HepG2 (cell line): ENCODE data around the gene NID1. TPM values are rescaled to one million over a fixed set of nuclear protein-coding genes. Genes with fewer than 3 reads are reported as not detected.

Source experiments
- CC2D1A ChIP-seq: sonication (generic); formaldehyde crosslinking; IDR thresholded peaks from 2 replicates; pipeline ENCODE4 v1.8.1; 2023; ENCODE audit warnings: mild to moderate bottlenecking, missing genetic modification reagents
- DNMT1 ChIP-seq: sonication (generic); formaldehyde crosslinking; IDR thresholded peaks from 2 replicates; pipeline ENCODE4 v1.5.1; 2020; ENCODE audit warnings: mild to moderate bottlenecking, missing genetic modification reagents
- GPN1 ChIP-seq: sonication (generic); formaldehyde crosslinking; IDR thresholded peaks from 2 replicates; pipeline ENCODE4 v1.5.1; 2020; ENCODE audit warnings: missing genetic modification reagents, borderline replicate concordance
- KLF16 ChIP-seq, 2 experiments: sonication (generic) in 1 of 2; formaldehyde crosslinking in 1 of 2; IDR thresholded peaks; 2 replicates each; pipeline versions ENCODE4 v1.6.1 to v1.8.0; 2016 to 2023; ENCODE audit warnings: missing genetic modification reagents in 2 of 2, missing compliant biosample characterization in 1 of 2
- MATR3 ChIP-seq: sonication (generic); formaldehyde crosslinking; IDR thresholded peaks from 2 replicates; pipeline ENCODE4 v1.4.0; 2020; ENCODE audit warnings: missing genetic modification reagents
- NR2F2 ChIP-seq: IDR thresholded peaks from 2 replicates; pipeline ENCODE4 v1.6.1; 2012; ENCODE audit warnings: low read depth, inconsistent platforms, borderline replicate concordance
- NR2F6 ChIP-seq, 2 experiments: IDR thresholded peaks; 2 replicates each; pipeline ENCODE4 v1.6.1; 2016; ENCODE audit warnings: antibody characterized with exemption in 1 of 2, mild to moderate bottlenecking in 1 of 2
- REST ChIP-seq, 2 experiments: IDR thresholded peaks; 2 replicates each; pipeline ENCODE4 v1.6.1; 2011 to 2012; ENCODE audit warnings: low read length in 2 of 2, borderline replicate concordance in 1 of 2, low read depth in 1 of 2, mild to moderate bottlenecking in 1 of 2, moderate library complexity in 1 of 2
- SMAD9 ChIP-seq: sonication (generic); formaldehyde crosslinking; IDR thresholded peaks from 2 replicates; pipeline ENCODE4 v1.5.1; 2020; ENCODE audit warnings: mild to moderate bottlenecking, missing genetic modification reagents
- TRAFD1 ChIP-seq: sonication (generic); formaldehyde crosslinking; IDR thresholded peaks from 2 replicates; pipeline ENCODE4 v1.5.1; 2020; ENCODE audit warnings: missing genetic modification reagents, mild to moderate bottlenecking, borderline replicate concordance
- U2AF2 ChIP-seq: fragments of 200-400 bp; formaldehyde crosslinking; IDR thresholded peaks from 2 replicates; pipeline ENCODE4 v1.6.1; 2017; ENCODE audit warnings: low read depth, mild to moderate bottlenecking, low read length
- ZBTB20 ChIP-seq: sonication (generic); formaldehyde crosslinking; IDR thresholded peaks from 2 replicates; pipeline ENCODE4 v1.8.1; 2023; ENCODE audit warnings: missing genetic modification reagents, low read depth, mild to moderate bottlenecking, borderline replicate concordance
- ZBTB38 ChIP-seq: sonication (generic); formaldehyde crosslinking; IDR thresholded peaks from 2 replicates; pipeline ENCODE4 v1.5.1; 2020; ENCODE audit warnings: mild to moderate bottlenecking, missing genetic modification reagents
- ZFY ChIP-seq: sonication (generic); formaldehyde crosslinking; IDR thresholded peaks from 2 replicates; pipeline ENCODE4 v1.4.0; 2020; ENCODE audit warnings: missing genetic modification reagents
- ZNF17 ChIP-seq: sonication (generic); formaldehyde crosslinking; IDR thresholded peaks from 2 replicates; pipeline ENCODE4 v1.5.0; 2020; ENCODE audit warnings: mild to moderate bottlenecking, missing genetic modification reagents
- ZNF33B ChIP-seq: sonication (generic); formaldehyde crosslinking; IDR thresholded peaks from 2 replicates; pipeline ENCODE4 v1.5.1; 2020; ENCODE audit warnings: mild to moderate bottlenecking, missing genetic modification reagents
- ZNF558 ChIP-seq: sonication (generic); formaldehyde crosslinking; IDR thresholded peaks from 2 replicates; pipeline ENCODE4 v1.9.0; 2022; ENCODE audit warnings: mild to moderate bottlenecking, missing genetic modification reagents, borderline replicate concordance
- ZNF567 ChIP-seq: sonication (generic); formaldehyde crosslinking; IDR thresholded peaks from 2 replicates; pipeline ENCODE4 v1.8.1; 2023; ENCODE audit warnings: mild to moderate bottlenecking, missing genetic modification reagents, borderline replicate concordance
- ZNF607 ChIP-seq: sonication (generic); formaldehyde crosslinking; IDR thresholded peaks from 2 replicates; pipeline ENCODE4 v1.5.1; 2020; ENCODE audit warnings: missing genetic modification reagents, mild to moderate bottlenecking, borderline replicate concordance
- ZNF619 ChIP-seq: sonication (generic); formaldehyde crosslinking; IDR thresholded peaks from 2 replicates; pipeline ENCODE4 v1.4.0; 2020; ENCODE audit warnings: mild to moderate bottlenecking, missing genetic modification reagents
- ZZZ3 ChIP-seq: sonication (generic); formaldehyde crosslinking; IDR thresholded peaks from 2 replicates; pipeline ENCODE4 v1.4.0; 2020; ENCODE audit warnings: missing genetic modification reagents, mild to moderate bottlenecking, borderline replicate concordance
- polyA plus RNA-seq, 8 experiments: library from polyadenylated mRNA; depleted of rRNA in 3 of 8; stranded (reverse) in 7 of 8; unstranded in 1 of 8; fragments of >200 nt; fragmentation: Illumina TruSeq in 4 of 8; extraction: Trizol in 4 of 8; gene quantifications; 2 replicates each; pipeline versions ENCODE4 v1.2.1 to v1.2.3, GENCODE V29; 2011 to 2016; ENCODE audit warnings: low read depth in 4 of 8, missing spikeins in 1 of 8, mixed read lengths in 1 of 8; ENCODE audit not compliant: insufficient read depth in 1 of 8
- total RNA-seq, 5 experiments: library from RNA; depleted of rRNA; stranded (reverse); fragments of >200 nt; fragmentation: Illumina TruSeq; extraction: Trizol; gene quantifications; 2 replicates each; pipeline ENCODE4 v1.2.3, GENCODE V29; 2016; ENCODE audit warnings: low read depth in 1 of 5
- TF ChIP-seq, protein P1 (sequence below): sonication (generic); formaldehyde crosslinking; IDR thresholded peaks from 2 replicates; pipeline ENCODE4 v1.4.0; 2020; ENCODE audit warnings: missing genetic modification reagents

The NID1 gene
- total and polyA plus RNA-seq, 2 of the 13 experiments (the other 11 are each of a cell fraction or from before 2014, with no cell fraction given), result 50.2 to 56.1 TPM

DNA sequence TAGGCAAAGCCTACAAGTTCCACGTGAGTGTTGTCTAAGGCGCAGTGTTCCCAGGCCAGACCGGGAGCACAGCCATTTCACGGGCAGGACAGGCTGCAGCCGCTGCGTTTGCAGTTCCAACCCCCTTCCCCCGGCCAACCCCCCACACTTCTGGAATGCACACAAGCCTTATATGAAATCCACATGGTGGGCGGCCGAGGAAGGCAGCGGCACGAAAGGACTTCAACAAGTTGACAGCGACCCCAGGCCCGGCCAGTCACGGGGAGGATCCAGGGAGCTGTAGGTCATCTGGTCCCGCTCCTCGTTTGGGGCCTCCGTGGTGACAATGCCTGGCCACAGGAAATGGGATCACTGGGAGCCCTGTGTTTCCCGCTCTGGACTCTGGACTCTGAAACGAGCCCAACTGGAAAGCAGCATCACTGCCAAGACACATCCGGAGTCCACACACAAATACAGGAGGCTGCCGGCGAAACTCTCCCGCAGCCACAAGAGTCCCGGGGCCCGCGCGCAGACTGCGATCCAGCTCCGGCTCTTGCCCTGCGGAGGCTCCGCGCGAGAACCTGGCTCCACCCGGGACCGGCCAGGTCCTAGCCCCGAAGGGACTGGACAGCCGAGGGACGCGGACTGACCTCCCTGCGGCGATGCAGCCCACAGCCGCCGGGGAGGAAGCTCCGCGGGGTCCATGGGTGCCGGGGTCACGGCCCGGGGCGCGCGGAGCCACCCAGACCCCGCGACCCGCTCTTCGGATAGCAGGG lies 794 bp downstream of the NID1 start (continued):
- peak in 1 of 2 experiments; percentile 78; a peak in 1 of 4 replicates for TF ChIP-seq REST (IDR thresholded peaks at IDR 0.05; ENCODE audit: borderline replicate concordance in 1 of 2, low read depth in 1 of 2, low read length in 2 of 2)
- TF ChIP-seq DNMT1 (CRISPR knock-in tag), result no peak
- TF ChIP-seq ZNF33B (CRISPR knock-in tag), result peak; percentile 92; the same call in 1 of the 2 replicates
- peak; percentile 96 for TF ChIP-seq ZNF607 (CRISPR knock-in tag)
- peak; percentile 83 for TF ChIP-seq ZFY
- TF ChIP-seq NR2F6 (IDR thresholded peaks at IDR 0.05), result peak; percentile 60
- peak; percentile 82 for TF ChIP-seq NR2F6 (CRISPR knock-in tag; IDR thresholded peaks at IDR 0.05)
- TF ChIP-seq SMAD9 (CRISPR knock-in tag), result peak; percentile 85; the same call in 1 of the 2 replicates
- TF ChIP-seq ZNF558 (CRISPR knock-in tag), result peak; percentile 96; the same call in 1 of the 2 replicates
- peak; percentile 37; the same call in 1 of the 2 replicates for TF ChIP-seq TRAFD1 (CRISPR knock-in tag)
- peak; percentile 35; the same call in 1 of the 2 replicates for TF ChIP-seq ZNF619 (CRISPR knock-in tag)
- TF ChIP-seq ZZZ3 (CRISPR knock-in tag), result peak; percentile 92
- TF ChIP-seq CC2D1A (CRISPR knock-in tag), result no peak
- TF ChIP-seq ZNF567 (CRISPR knock-in tag), result no peak
- TF ChIP-seq NR2F2, result peak; percentile 66; the same call in 1 of the 2 replicates
- TF ChIP-seq MATR3 (CRISPR knock-in tag), result no peak
- TF ChIP-seq, protein P1, sequence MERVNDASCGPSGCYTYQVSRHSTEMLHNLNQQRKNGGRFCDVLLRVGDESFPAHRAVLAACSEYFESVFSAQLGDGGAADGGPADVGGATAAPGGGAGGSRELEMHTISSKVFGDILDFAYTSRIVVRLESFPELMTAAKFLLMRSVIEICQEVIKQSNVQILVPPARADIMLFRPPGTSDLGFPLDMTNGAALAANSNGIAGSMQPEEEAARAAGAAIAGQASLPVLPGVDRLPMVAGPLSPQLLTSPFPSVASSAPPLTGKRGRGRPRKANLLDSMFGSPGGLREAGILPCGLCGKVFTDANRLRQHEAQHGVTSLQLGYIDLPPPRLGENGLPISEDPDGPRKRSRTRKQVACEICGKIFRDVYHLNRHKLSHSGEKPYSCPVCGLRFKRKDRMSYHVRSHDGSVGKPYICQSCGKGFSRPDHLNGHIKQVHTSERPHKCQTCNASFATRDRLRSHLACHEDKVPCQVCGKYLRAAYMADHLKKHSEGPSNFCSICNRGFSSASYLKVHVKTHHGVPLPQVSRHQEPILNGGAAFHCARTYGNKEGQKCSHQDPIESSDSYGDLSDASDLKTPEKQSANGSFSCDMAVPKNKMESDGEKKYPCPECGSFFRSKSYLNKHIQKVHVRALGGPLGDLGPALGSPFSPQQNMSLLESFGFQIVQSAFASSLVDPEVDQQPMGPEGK (CRISPR knock-in tag), result peak; percentile 76
- peak; percentile 88 for TF ChIP-seq ZBTB38 (CRISPR knock-in tag)
- peak; percentile 83; the same call in 1 of the 2 replicates for TF ChIP-seq ZNF17
- TF ChIP-seq ZBTB20 (CRISPR knock-in tag), result peak; percentile 93
- TF ChIP-seq U2AF2, result no peak
- TF ChIP-seq KLF16 (CRISPR knock-in tag; IDR thresholded peaks at IDR 0.05), result peak in 1 of 2 experiments; percentile 87; a peak in 2 of 4 replicates
- TF ChIP-seq GPN1, result no peak
